IPS-18a (cell line): Measurements from ENCODE around the gene HHIPL1.

ENCODE experiments used
- H3K27ac ChIP-seq: one replicate; pipeline ENCODE4 v1.5.1; 2013; ENCODE audit warnings: low read length
- H3K27me3 ChIP-seq: one replicate; pipeline ENCODE4 v1.6.1; 2013; ENCODE audit warnings: mild to moderate bottlenecking, low read length; ENCODE audit not compliant: control insufficient read depth, insufficient read depth
- H3K36me3 ChIP-seq: one replicate; pipeline ENCODE4 v1.6.1; 2013; ENCODE audit warnings: low read depth, low read length; ENCODE audit not compliant: control insufficient read depth
- H3K4me1 ChIP-seq: one replicate; pipeline ENCODE4 v1.6.1; 2013; ENCODE audit warnings: low read depth, low read length; ENCODE audit not compliant: control insufficient read depth
- H3K4me3 ChIP-seq: one replicate; pipeline ENCODE4 v1.5.1; 2013; ENCODE audit warnings: low read length
- H3K9ac ChIP-seq: one replicate; pipeline ENCODE4 v1.6.1; 2013; ENCODE audit warnings: mild to moderate bottlenecking, low read length, moderate library complexity
- H3K9me3 ChIP-seq: one replicate; pipeline ENCODE4 v1.6.1; 2013; ENCODE audit warnings: low read depth, low read length; ENCODE audit not compliant: control insufficient read depth

Gene HHIPL1

DNA sequence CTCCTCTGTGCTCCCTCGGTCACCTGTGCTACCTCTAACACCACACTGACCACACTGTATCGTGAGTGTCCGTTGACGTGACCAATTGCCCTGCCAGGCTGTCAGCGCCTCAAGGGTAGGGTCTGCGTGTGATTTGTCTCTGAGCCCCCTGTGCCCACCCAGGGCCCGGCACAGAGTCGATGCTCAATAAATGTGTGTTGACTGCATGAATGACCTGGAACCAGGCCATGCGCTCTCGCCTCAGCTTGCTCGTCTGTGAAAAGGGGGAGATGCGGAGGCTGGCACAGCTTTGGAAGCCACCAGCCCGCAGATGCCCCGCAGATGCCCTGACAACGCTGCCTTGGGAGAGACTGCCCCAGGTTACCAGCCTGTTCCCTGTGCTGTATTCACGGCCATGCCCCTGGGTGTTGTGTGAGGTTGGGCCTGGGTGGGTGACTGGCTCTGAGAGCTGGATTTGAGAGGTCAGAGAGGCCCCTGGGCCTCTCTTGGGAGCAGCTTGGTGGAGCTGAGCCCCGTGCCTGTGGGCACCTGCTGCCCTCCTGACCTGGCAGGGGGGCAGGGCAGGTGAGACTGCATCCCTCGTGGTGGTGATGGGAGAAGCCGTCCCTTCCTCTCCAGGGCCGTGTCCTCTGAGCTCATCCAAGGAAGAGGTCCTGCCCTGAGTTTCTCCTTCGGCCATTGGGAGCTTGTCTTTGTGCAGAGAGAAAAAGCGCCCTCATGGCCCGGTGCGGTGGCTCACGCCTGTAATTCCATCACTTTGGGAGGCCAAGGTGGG is 82.4 kb downstream of the HHIPL1 start:
- no peak overlapping the region for H3K9ac ChIP-seq
- no peaks in the 10 kb centered on the region for H3K36me3 ChIP-seq
- no peaks in the 10 kb centered on the region for H3K27me3 ChIP-seq
- H3K4me1 ChIP-seq = no peaks in the 10 kb centered on the region
- H3K27ac ChIP-seq = no peak overlapping the region
- H3K4me3 ChIP-seq = no peak overlapping the region
- no peaks in the 10 kb centered on the region for H3K9me3 ChIP-seq

DNA sequence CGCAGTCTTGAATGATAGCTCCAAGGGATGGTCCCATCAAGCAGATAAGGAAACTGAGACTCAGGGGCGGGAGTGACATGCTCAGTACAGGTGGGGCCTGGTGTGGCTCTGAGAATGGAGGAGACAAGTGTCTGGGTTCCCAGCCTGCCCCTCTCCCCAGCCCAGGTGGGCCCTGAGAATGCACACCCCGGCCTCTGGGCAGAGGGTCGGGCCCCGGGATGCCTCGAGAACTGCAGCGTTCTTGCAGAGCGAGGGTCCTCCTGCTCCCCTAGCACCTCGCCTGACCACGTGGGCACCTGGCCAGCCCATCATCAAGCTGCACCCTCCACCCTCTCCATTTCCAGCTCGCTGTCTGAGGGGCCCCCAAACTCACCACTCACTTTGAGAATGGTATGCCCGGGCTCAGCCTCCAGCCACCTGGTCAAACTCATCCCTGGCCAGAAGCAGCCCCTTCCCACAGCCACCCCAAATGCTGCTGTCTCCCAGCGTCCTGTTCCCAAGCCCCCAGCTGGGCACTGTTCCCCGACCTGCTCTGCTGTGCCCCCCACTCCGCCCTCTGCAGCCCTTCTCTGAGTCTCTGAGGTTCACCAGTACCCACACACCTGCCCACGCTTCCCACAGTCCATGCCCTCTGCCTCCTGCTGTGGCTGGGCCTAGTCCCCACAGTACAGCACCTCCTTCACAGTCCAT is 83.4 kb downstream of the HHIPL1 start:
- no peak overlapping the region for H3K9ac ChIP-seq
- H3K27me3 ChIP-seq = no peaks in the 10 kb centered on the region
- no peaks in the 10 kb centered on the region for H3K4me1 ChIP-seq
- H3K4me3 ChIP-seq = no peak overlapping the region
- H3K27ac ChIP-seq = no peak overlapping the region
- no peaks in the 10 kb centered on the region for H3K36me3 ChIP-seq
- no peaks in the 10 kb centered on the region for H3K9me3 ChIP-seq

GRCh38 chr14:99728981-99729451 is 84.1 kb downstream of the HHIPL1 start:
- Histone ChIP-seq H3K9ac (no peak overlapping the region), H3K36me3 (no peaks in the 10 kb centered on the region), H3K27me3 (no peaks in the 10 kb centered on the region), H3K27ac (no peak overlapping the region), H3K4me1 (no peaks in the 10 kb centered on the region), H3K9me3 (no peaks in the 10 kb centered on the region), H3K4me3 (no peak overlapping the region)
